Measurements from ENCODE around the gene TRIO. TPM values are rescaled to one million over a fixed set of nuclear protein-coding genes. Genes with fewer than 3 reads are reported as not detected.

TRIO gene
- polyA plus RNA-seq, 1 of the 3 experiments (the other 2 are of a cell fraction), result 229 TPM

- TF ChIP-seq ZBTB33 (IDR thresholded peaks at IDR 0.05; ENCODE audit: borderline replicate concordance, low read depth) (no peak), NRF1 (IDR thresholded peaks at IDR 0.05; ENCODE audit: low read depth, low read length) (no peak), MEF2A (IDR thresholded peaks at IDR 0.05; ENCODE audit: borderline replicate concordance, low read depth) (no peak)
Observed at GRCh38 chr5:14145435-14146334, 2.5 kb downstream of the TRIO start (continued).

- peaks cover 47 to 54% of the 10 kb centered on the region in 2 experiments for H3K4me1 ChIP-seq (ENCODE audit: control insufficient read depth in 1 of 2, insufficient read depth in 2 of 2, low read depth in 1 of 2, low read length in 1 of 2)
Observed at GRCh38 chr5:14146725-14147124, 3.6 kb downstream of the TRIO start.

More at GRCh38 chr5:14146725-14147124, 3.6 kb downstream of the TRIO start:
- Histone ChIP-seq H3K9me2 (no peaks in the 10 kb centered on the region), H3F3A (replicated peaks; ENCODE audit: insufficient read depth) (peaks cover 20% of the 10 kb centered on the region), H3K9ac (peak overlapping the region; percentile 99; the same call in 1 of the 2 replicates), H2AFZ (ENCODE audit: low read depth) (no peak overlapping the region), H3K36me3 (replicated peaks in 1 of 2; ENCODE audit: control insufficient read depth in 1 of 2, insufficient read depth in 2 of 2, low read length in 1 of 2) (peaks cover 0 to 3% of the 10 kb centered on the region in 2 experiments), H3K27ac (ENCODE audit: low read depth in 2 of 2, low read length in 1 of 2) (peak overlapping the region in 1 of 2 experiments; percentile 87; a peak in 2 of 4 replicates), H3K4me3 (ENCODE audit: low read depth in 2 of 2, low read length in 1 of 2) (peak overlapping the region in 1 of 2 experiments; percentile 94; a peak in 3 of 4 replicates), H3K4me2 (peak overlapping the region; percentile 90), H3K79me2 (ENCODE audit: insufficient read depth) (peaks cover 91% of the 10 kb centered on the region), H3K9me3 (no peaks in the 10 kb centered on the region), H4K20me1 (ENCODE audit: insufficient read depth) (peaks cover 73% of the 10 kb centered on the region), H3K27me3 (ENCODE audit: insufficient read depth) (no peaks in the 10 kb centered on the region)
- CTCF ChIA-PET, result interaction anchor here (0.9 to 2.3 kb wide), 4 partner anchors 10 to 122 kb away, joined by 3 to 6 read pairs (median 4); no protein-coding TSS in a partner anchor
- POLR2A ChIA-PET, result no interaction called here
- no peak for DNase-seq
- WGBS (ENCODE audit: low lambda C conversion rate), result 69% methylated on average over 3 of the region's 3 CpGs
- TF ChIP-seq EZH2phosphoT487 (IDR thresholded peaks at IDR 0.05; ENCODE audit: borderline replicate concordance, low read depth) (no peak), MAX (IDR thresholded peaks at IDR 0.05; ENCODE audit: low read depth) (no peak), USF1 (IDR thresholded peaks at IDR 0.05; ENCODE audit: borderline replicate concordance, low read depth) (no peak), NRF1 (IDR thresholded peaks at IDR 0.05; ENCODE audit: low read depth, low read length) (no peak), RCOR1 (IDR thresholded peaks at IDR 0.05; ENCODE audit: low read length) (no peak), USF2 (IDR thresholded peaks at IDR 0.05; ENCODE audit: borderline replicate concordance, low read depth, low read length) (no peak), MEF2A (IDR thresholded peaks at IDR 0.05; ENCODE audit: borderline replicate concordance, low read depth) (no peak), RXRA (IDR thresholded peaks at IDR 0.05; ENCODE audit: borderline replicate concordance, low read depth) (no peak), GABPA (IDR thresholded peaks at IDR 0.05; ENCODE audit: low read depth) (no peak), IRF3 (IDR thresholded peaks at IDR 0.05; ENCODE audit: low read depth, low read length) (no peak), YY1 (IDR thresholded peaks at IDR 0.05; ENCODE audit: low read depth) (no peak), FOXM1 (IDR thresholded peaks at IDR 0.05; ENCODE audit: low read depth) (no peak), TAF1 (IDR thresholded peaks at IDR 0.05; ENCODE audit: borderline replicate concordance, low read depth, low read length) (no peak), JUND (IDR thresholded peaks at IDR 0.05) (no peak), MXI1 (IDR thresholded peaks at IDR 0.05; ENCODE audit: low read depth, low read length) (no peak), PBX3 (IDR thresholded peaks at IDR 0.05) (no peak), CHD2 (IDR thresholded peaks at IDR 0.05; ENCODE audit: low read length, partially characterized antibody) (no peak), TCF12 (IDR thresholded peaks at IDR 0.05) (no peak), GATA2 (CRISPR knock-in tag; IDR thresholded peaks at IDR 0.05) (no peak)
